Nephron progenitor cell (in vitro differentiated cells): Measurements from ENCODE around the gene TMCC1.
A peak's percentile ranks its signal among the peaks of the same experiment; 100 is the strongest.
"Not testable (repeated sequence)": the region's sequence is repeated elsewhere in the genome, so short reads cannot be mapped to it uniquely, and the experiment has no call there.

Experiments
- DNase-seq: peaks from one replicate; pipeline ENCODE4 v3.0.0; 2021
- H3K27ac Mint-ChIP-seq: 2 replicates; pipeline ENCODE4 v1.8.0; 2021; ENCODE audit warnings: mild to moderate bottlenecking, moderate library complexity, mixed read lengths
- H3K27me3 Mint-ChIP-seq: 2 replicates; pipeline ENCODE4 v1.8.0; 2021; ENCODE audit warnings: mild to moderate bottlenecking, low read depth, mixed read lengths; ENCODE audit not compliant: poor library complexity
- H3K36me3 Mint-ChIP-seq: 2 replicates; pipeline ENCODE4 v1.8.0; 2021; ENCODE audit warnings: low read depth, mixed read lengths
- H3K4me1 Mint-ChIP-seq: 2 replicates; pipeline ENCODE4 v1.8.0; 2021; ENCODE audit warnings: mixed read lengths
- H3K4me3 Mint-ChIP-seq: 2 replicates; pipeline ENCODE4 v1.8.0; 2021; ENCODE audit warnings: mild to moderate bottlenecking, moderate library complexity, mixed read lengths
- H3K9me3 Mint-ChIP-seq: 2 replicates; pipeline ENCODE4 v1.8.0; 2021; ENCODE audit warnings: mild to moderate bottlenecking, moderate library complexity, mixed read lengths
- TF ChIP-seq, protein P1 (sequence below): fragments of 200-600 bp; sonication (generic); IDR thresholded peaks from 2 replicates; pipeline ENCODE4 v1.5.0; 2021; ENCODE audit warnings: antibody characterized with exemption

Gene TMCC1

DNA sequence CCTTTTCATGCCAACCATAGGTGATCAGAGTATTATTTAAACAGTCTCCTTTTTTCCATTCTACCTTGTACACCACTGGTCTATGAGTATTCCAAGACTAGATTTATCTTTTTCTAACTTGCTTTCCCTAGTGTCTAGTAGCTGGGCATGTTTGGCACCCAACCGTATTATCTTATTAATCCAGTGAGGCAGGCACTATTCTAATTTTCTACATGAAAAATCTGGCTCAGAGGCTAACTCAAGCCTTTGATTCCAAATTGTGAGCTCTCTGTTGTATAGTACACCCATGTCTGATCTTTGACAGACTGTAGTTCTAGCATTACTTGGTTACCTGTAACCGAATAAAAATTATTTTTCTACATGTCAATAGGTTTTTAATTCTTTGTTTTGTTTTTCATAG, 210.3 kb downstream of the TMCC1 start:
- H3K27me3 Mint-ChIP-seq: peaks cover 7% of the 10 kb centered on the region

DNA sequence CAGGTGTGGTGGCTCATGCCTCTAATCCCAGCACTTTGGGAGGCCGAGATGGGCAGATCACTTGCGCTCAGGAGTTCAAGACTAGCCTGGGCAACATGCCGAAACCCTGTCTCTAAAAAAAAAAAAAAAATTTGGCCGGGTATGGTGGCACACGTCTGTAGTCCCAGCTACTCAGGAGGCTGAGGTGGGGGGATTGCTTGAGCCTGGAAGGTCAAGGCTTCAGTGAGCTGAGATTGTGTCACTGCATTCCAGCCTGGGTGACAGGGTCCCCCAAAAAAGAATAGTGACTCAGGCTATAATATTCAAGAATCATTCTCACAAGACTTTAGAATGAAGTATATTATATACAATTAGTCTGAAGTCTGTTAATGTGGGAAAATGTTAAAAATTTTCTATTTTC, 216.5 kb downstream of the TMCC1 start:
- H3K27me3 Mint-ChIP-seq: no peaks in the 10 kb centered on the region
- no peak overlapping the region for H3K4me3 Mint-ChIP-seq
- no peak overlapping the region for H3K27ac Mint-ChIP-seq
- no peaks in the 10 kb centered on the region for H3K9me3 Mint-ChIP-seq
- H3K36me3 Mint-ChIP-seq: no peaks in the 10 kb centered on the region
- TF ChIP-seq, protein P1, sequence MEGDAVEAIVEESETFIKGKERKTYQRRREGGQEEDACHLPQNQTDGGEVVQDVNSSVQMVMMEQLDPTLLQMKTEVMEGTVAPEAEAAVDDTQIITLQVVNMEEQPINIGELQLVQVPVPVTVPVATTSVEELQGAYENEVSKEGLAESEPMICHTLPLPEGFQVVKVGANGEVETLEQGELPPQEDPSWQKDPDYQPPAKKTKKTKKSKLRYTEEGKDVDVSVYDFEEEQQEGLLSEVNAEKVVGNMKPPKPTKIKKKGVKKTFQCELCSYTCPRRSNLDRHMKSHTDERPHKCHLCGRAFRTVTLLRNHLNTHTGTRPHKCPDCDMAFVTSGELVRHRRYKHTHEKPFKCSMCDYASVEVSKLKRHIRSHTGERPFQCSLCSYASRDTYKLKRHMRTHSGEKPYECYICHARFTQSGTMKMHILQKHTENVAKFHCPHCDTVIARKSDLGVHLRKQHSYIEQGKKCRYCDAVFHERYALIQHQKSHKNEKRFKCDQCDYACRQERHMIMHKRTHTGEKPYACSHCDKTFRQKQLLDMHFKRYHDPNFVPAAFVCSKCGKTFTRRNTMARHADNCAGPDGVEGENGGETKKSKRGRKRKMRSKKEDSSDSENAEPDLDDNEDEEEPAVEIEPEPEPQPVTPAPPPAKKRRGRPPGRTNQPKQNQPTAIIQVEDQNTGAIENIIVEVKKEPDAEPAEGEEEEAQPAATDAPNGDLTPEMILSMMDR: no peak
- H3K4me1 Mint-ChIP-seq: peaks cover 6% of the 10 kb centered on the region
- DNase-seq: no peak

More for the DNA sequence above, 210.3 kb downstream of the TMCC1 start:
- Mint-ChIP-seq H3K4me1 (peaks cover 18% of the 10 kb centered on the region), H3K36me3 (no peaks in the 10 kb centered on the region), H3K27ac (no peak overlapping the region), H3K9me3 (no peaks in the 10 kb centered on the region), H3K4me3 (no peak overlapping the region)
- TF ChIP-seq, protein P1: no peak
- DNase-seq: no peak

DNA sequence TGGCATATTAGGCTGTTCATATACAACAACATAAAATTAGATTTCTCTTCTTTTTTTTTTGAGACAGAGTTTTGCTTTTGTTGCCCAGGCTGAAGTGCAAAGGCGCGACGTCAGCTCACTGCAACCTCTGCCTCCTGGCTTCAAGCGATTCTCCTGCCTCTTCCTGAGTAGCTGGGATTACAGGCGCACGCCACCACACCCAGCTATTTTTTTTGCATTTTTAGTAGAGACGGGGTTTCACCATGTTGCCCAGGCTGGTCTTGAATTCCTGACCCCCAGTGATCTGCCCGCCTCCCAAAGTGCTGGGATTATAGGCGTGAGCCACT, 218.8 kb downstream of the TMCC1 start:
- not testable (repeated sequence) for DNase-seq, H3K27ac Mint-ChIP-seq, H3K27me3 Mint-ChIP-seq, H3K4me3 Mint-ChIP-seq, H3K4me1 Mint-ChIP-seq, H3K9me3 Mint-ChIP-seq
- peaks cover 15% of the 10 kb centered on the region for H3K36me3 Mint-ChIP-seq

DNA sequence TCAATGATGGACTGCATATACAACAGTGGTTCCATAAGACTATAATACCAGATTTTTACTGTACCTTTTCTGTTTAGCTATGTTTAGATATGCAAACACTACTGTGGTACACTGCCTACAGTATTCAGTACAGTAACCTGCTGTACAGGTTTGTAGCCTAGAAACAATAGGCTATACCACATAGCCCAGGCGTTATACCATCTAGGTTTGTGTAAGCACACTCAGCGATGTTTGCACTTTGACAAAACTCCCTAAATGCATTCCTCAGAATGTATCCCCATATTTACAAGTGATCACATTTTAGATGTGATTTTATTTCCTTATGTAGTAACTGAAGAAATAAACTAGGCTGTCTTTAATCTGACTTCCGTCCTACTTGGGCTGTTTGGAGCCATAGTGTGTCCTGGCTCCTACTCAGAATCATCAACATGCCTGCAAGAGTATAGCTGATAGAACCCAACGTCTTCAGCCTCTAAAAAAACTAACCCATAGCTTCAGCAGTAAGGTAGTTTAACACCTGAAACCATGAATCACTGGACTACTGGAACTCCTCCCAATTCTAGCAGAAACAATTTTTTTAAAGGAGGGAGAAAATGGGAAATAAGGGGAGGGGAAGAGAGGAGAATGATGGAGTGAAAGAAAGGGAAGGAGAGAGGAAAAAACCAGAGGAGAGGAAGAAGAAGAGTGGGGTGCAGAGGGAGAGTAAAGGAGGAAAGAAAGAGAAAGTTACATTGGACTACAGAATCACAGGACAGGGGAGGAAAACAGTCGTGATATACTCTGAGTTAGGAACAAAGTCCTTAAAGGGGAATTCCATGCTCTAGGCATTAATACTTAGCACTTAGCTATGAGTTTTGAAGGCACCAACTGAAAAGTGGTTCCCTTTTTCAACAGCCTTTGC, 219.4 kb downstream of the TMCC1 start:
- Mint-ChIP-seq H3K27ac (peak overlapping the region; percentile 57), H3K4me3 (no peak overlapping the region), H3K9me3 (no peaks in the 10 kb centered on the region), H3K27me3 (no peaks in the 10 kb centered on the region), H3K36me3 (peaks cover 20% of the 10 kb centered on the region), H3K4me1 (peaks cover 6% of the 10 kb centered on the region)
- no peak for DNase-seq
- TF ChIP-seq, protein P1: no peak

DNA sequence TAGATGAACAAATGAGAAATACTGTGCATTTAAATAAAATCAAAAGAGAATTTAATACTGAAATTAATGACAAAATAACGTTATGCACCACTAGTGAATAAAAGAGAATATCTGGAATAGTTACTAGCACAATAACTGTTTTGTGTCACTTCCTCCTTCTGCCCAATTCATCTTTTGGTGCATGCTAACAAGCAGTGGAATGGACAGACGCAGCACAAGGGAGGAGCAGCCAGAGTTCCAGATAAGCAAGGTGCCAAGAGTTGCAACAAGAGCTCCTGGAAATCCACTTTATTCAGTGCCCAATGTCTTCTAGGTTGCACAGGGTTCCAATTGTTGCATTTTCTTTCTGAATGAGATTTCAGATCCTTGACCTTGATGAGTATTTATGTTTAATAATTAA, 220.5 kb downstream of the TMCC1 start:
- Mint-ChIP-seq H3K9me3 (no peaks in the 10 kb centered on the region), H3K27ac (peak overlapping the region; percentile 56), H3K36me3 (peaks cover 25% of the 10 kb centered on the region), H3K4me3 (no peak overlapping the region), H3K4me1 (peaks cover 6% of the 10 kb centered on the region), H3K27me3 (no peaks in the 10 kb centered on the region)
- no peak for DNase-seq
- TF ChIP-seq, protein P1: no peak

DNA sequence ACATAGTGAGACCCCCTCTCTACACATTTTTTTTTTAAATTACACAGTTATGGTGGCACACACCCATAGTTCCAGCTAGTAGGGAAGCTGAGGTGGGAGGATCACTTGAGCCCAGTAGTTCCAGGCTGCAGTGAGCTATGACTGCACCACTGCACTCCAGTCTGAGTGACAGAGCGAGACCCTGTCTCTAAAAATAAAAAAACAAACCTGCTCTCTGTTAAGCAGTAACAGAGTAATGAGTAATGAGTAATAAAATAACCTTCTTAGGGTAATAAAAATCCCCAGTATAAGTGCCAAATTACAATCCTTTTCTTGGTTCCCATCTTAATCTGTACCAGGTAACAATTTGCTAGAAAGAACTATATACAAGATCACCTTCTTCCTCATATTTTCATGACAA, 221.1 kb downstream of the TMCC1 start:
- peaks cover 6% of the 10 kb centered on the region for H3K4me1 Mint-ChIP-seq
- no peak for DNase-seq
- no peak overlapping the region for H3K27ac Mint-ChIP-seq
- TF ChIP-seq, protein P1: no peak
- no peaks in the 10 kb centered on the region for H3K9me3 Mint-ChIP-seq
- H3K36me3 Mint-ChIP-seq: peaks cover 31% of the 10 kb centered on the region
- H3K4me3 Mint-ChIP-seq: no peak overlapping the region
- no peaks in the 10 kb centered on the region for H3K27me3 Mint-ChIP-seq
